GM12892 (cell line): ENCODE measurements around the gene FAM163B.

ENCODE experiments used
- DNase-seq: peaks from one replicate; pipeline ENCODE4 v3.0.0; 2011; ENCODE audit not compliant: insufficient read length
- FAIRE-seq: peaks from 2 replicates; lab custom pipeline; 2011; peaks lifted over from hg19 to GRCh38; lab: Jason Lieb, UNC
- POLR2A ChIP-seq: IDR thresholded peaks from 2 replicates; pipeline ENCODE4 v1.6.1; 2011; ENCODE audit warnings: low read depth, low read length, control low read depth
- POLR2AphosphoS5 ChIP-seq: IDR thresholded peaks from 2 replicates; pipeline ENCODE4 v1.6.1; 2011; ENCODE audit warnings: low read depth, low read length, control low read depth
- TAF1 ChIP-seq: IDR thresholded peaks from 2 replicates; pipeline ENCODE4 v1.6.1; 2011; ENCODE audit warnings: low read depth, mild to moderate bottlenecking, control low read depth, low read length, borderline replicate concordance

Gene FAM163B

GRCh38 chr9:133527444-133527920 lies 81.7 kb downstream of the FAM163B start:
- FAIRE-seq (no peak), DNase-seq (no peak)
- TF ChIP-seq TAF1 (no peak), POLR2A (no peak), POLR2AphosphoS5 (no peak)
